ENCODE measurements around the gene NRDC.

DNA sequence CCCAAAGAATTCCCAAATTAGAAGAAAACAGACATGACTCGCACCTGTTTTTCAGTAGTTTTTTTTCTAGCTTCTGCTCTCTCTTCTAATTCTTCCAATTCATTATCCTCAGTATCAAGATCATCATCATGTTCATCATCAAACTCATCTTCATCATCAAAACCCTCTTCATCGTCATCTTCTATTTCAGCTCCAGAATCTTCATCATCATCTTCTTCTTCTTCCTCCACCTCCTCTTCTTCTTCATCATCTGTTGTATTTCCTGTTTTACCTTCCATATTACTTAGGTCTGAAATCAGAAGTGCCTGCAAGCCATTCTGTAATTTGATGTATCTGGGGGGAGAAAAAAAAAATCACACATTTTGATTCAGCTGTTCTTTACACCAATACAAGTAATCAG, 38.3 kb downstream of the NRDC start:
- TF ChIP-seq, protein P1, sequence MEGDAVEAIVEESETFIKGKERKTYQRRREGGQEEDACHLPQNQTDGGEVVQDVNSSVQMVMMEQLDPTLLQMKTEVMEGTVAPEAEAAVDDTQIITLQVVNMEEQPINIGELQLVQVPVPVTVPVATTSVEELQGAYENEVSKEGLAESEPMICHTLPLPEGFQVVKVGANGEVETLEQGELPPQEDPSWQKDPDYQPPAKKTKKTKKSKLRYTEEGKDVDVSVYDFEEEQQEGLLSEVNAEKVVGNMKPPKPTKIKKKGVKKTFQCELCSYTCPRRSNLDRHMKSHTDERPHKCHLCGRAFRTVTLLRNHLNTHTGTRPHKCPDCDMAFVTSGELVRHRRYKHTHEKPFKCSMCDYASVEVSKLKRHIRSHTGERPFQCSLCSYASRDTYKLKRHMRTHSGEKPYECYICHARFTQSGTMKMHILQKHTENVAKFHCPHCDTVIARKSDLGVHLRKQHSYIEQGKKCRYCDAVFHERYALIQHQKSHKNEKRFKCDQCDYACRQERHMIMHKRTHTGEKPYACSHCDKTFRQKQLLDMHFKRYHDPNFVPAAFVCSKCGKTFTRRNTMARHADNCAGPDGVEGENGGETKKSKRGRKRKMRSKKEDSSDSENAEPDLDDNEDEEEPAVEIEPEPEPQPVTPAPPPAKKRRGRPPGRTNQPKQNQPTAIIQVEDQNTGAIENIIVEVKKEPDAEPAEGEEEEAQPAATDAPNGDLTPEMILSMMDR (conservative IDR thresholded peaks at IDR 0.05), result no peak
- TF ChIP-seq ZFX (IDR thresholded peaks at IDR 0.05), result no peak
